ENCODE data around the gene USP32. TPM values are rescaled to one million over a fixed set of nuclear protein-coding genes. Genes with fewer than 3 reads are reported as not detected.
A peak's percentile ranks its signal among the peaks of the same experiment; 100 is the strongest.

Gene USP32
- total RNA-seq, 8 experiments from 2014 or later: 29.3 to 187 (median 32.1) TPM

- in situ Hi-C loops (cut with MboI; ENCODE audit: low pct_unique_long_range_greater_than_20kb in 2 of 9, low sequenced_read_pairs in 9 of 9, unreplicated experiment in 9 of 9): no loop called here
- Histone ChIP-seq H3K4me1 (replicated peaks in 1 of 2) (peaks cover 31 to 35% of the 10 kb centered on the region in 2 donors), H3K4me3 (no peak overlapping the region), H3K27ac (no peak overlapping the region)
- ATAC-seq (replicated peaks in 6 of 8): peak in 4 of 8 experiments; percentile 36 to 68 (median 41)
- WGBS, 10 experiments: 45 to 83% (median 64%) methylated on average over 1 to 9 of the region's 14 CpGs; no CpG with 5 or more reads in 4 of the 10 experiments
Measured at GRCh38 chr17:60154616-60155426, 237.1 kb downstream of the USP32 start.

- H3K4me3 ChIP-seq: no peak overlapping the region
- no peak overlapping the region for H3K27ac ChIP-seq
- in situ Hi-C loops (cut with MboI; ENCODE audit: low pct_unique_long_range_greater_than_20kb in 2 of 9, low sequenced_read_pairs in 9 of 9, unreplicated experiment in 9 of 9): no loop called here
- 0 to 72% (median 46%) methylated on average over 1 to 5 of the region's 12 CpGs; no CpG with 5 or more reads in 4 of the 10 experiments for WGBS, 10 experiments
- ATAC-seq (replicated peaks in 6 of 8): no peak
- H3K4me1 ChIP-seq (replicated peaks in 1 of 2): peaks cover 33 to 34% of the 10 kb centered on the region in 2 donors
Measured at GRCh38 chr17:60153606-60154390, 238.1 kb downstream of the USP32 start.

GRCh38 chr17:60151355-60151754, 240.6 kb downstream of the USP32 start:
- in situ Hi-C loops (cut with MboI; ENCODE audit: low pct_unique_long_range_greater_than_20kb in 2 of 9, low sequenced_read_pairs in 9 of 9, unreplicated experiment in 9 of 9): no loop called here
- Histone ChIP-seq H3K27ac (no peak overlapping the region), H3K4me3 (no peak overlapping the region), H3K4me1 (replicated peaks in 1 of 2) (peaks cover 30 to 36% of the 10 kb centered on the region in 2 donors)
- 0 to 40% (median 30%) methylated on average over 1 to 5 of the region's 5 CpGs; no CpG with 5 or more reads in 5 of the 10 experiments for WGBS, 10 experiments
- no peak for ATAC-seq (replicated peaks in 6 of 8)

GRCh38 chr17:60149691-60150582, 242.0 kb downstream of the USP32 start, which contains the start of gene CA4:
Gene CA4, plus strand, starts transcription at chr17:60149973. Its CDS starts 62 bp downstream, at chr17:60150035.
- Histone ChIP-seq H3K27ac (no peak within 1 kb of the TSS), H3K4me3 (peak within 1 kb of the TSS; percentile 14 to 35 (median 22)), H3K4me1 (replicated peaks in 1 of 2) (peaks cover 23 to 38% of the 10 kb centered on the region in 2 donors)
- peak in 7 of 8 experiments; percentile 29 to 85 (median 71) for ATAC-seq (replicated peaks in 6 of 8)
- in situ Hi-C loops (cut with MboI; ENCODE audit: low pct_unique_long_range_greater_than_20kb in 2 of 9, low sequenced_read_pairs in 9 of 9, unreplicated experiment in 9 of 9): loop anchor here in 5 of 9 experiments (25.0 kb wide), 1 partner anchor 287 kb away; no protein-coding TSS in a partner anchor
- WGBS, 10 experiments: 0 to 17% methylated on average over 1 to 6 of the region's 81 CpGs; no CpG with 5 or more reads in 8 of the 10 experiments

DNA sequence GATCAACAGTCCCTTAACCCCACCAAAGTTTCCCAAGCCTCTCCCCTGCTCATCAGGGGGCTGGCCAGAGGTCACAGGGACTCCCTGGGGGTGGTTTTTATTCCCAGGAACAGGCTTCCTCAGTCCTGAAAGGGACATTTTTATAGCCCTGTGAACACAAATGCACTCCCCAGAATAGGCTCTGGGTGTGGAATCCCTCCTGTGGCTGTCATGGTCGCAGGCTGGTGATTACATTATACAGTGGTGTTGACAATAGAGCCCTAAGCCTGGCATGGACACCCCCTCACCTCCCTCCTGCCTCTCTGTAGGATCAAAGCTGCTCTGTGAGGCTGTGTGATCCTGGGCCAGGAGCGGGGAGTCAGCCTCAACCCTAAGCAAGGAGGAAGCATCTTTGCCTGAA, 243.6 kb downstream of the USP32 start:
- Histone ChIP-seq H3K27ac (no peak overlapping the region), H3K4me1 (replicated peaks in 1 of 2) (peaks cover 16 to 32% of the 10 kb centered on the region in 2 donors), H3K4me3 (no peak overlapping the region)
- in situ Hi-C loops (cut with MboI; ENCODE audit: low pct_unique_long_range_greater_than_20kb in 2 of 9, low sequenced_read_pairs in 9 of 9, unreplicated experiment in 9 of 9): loop anchor here in 5 of 9 experiments (25.0 kb wide), 1 partner anchor 289 kb away; no protein-coding TSS in a partner anchor
- peak in 1 of 8 experiments; percentile 17 for ATAC-seq (replicated peaks in 6 of 8)
- 0 to 54% (median 0%) methylated on average over 1 to 2 of the region's 2 CpGs; no CpG with 5 or more reads in 6 of the 10 experiments for whole genome bisulfite sequencing, 10 experiments

- Histone ChIP-seq H3K27ac (no peak overlapping the region), H3K4me3 (no peak overlapping the region), H3K4me1 (replicated peaks in 1 of 2) (peaks cover 20 to 37% of the 10 kb centered on the region in 2 donors)
- 17 to 92% (median 65%) methylated on average over 1 to 6 of the region's 8 CpGs; no CpG with 5 or more reads in 1 of the 10 experiments for WGBS, 10 experiments
- no peak for ATAC-seq (replicated peaks in 6 of 8)
- in situ Hi-C loops (cut with MboI; ENCODE audit: low pct_unique_long_range_greater_than_20kb in 2 of 9, low sequenced_read_pairs in 9 of 9, unreplicated experiment in 9 of 9): loop anchor here in 5 of 9 experiments (25.0 kb wide), 1 partner anchor 290 kb away; no protein-coding TSS in a partner anchor
Measured at GRCh38 chr17:60147553-60148223, 244.2 kb downstream of the USP32 start.

DNA sequence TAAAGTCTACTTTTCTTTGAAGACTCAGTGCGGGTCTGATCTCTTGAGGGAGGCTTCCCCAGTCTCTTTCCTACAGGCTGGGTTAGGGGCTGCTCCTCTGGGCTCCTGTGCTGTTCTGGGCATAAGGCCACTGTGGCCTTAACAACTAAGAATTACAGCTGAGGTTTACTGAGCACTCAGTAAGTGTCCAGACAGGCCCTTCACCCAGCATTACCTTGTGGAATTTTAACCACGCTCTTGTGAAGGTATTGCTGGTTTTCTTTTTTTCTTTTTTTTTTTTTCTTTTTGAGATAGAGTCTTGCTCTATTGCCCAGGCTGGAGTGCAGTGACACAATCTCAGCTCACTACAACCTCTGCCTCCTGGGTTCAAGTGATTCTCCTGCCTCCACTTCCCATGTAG, 245.7 kb downstream of the USP32 start:
- ATAC-seq (replicated peaks in 6 of 8): no peak
- no peak overlapping the region for H3K4me3 ChIP-seq
- peaks cover 23 to 43% of the 10 kb centered on the region in 2 donors for H3K4me1 ChIP-seq (replicated peaks in 1 of 2)
- 57 to 100% (median 81%) methylated on average over 1 to 2 of the region's 2 CpGs; no CpG with 5 or more reads in 5 of the 10 experiments for WGBS, 10 experiments
- H3K27ac ChIP-seq: no peak overlapping the region
- in situ Hi-C loops (cut with MboI; ENCODE audit: low pct_unique_long_range_greater_than_20kb in 2 of 9, low sequenced_read_pairs in 9 of 9, unreplicated experiment in 9 of 9): loop anchor here in 5 of 9 experiments (25.0 kb wide), 1 partner anchor 291 kb away; no protein-coding TSS in a partner anchor

- H3K27ac ChIP-seq: no peak overlapping the region
- ATAC-seq (replicated peaks in 6 of 8): peak in 3 of 8 experiments; percentile 6 to 13 (median 8)
- peaks cover 18 to 39% of the 10 kb centered on the region in 2 donors for H3K4me1 ChIP-seq (replicated peaks in 1 of 2)
- in situ Hi-C loops (cut with MboI; ENCODE audit: low pct_unique_long_range_greater_than_20kb in 2 of 9, low sequenced_read_pairs in 9 of 9, unreplicated experiment in 9 of 9): loop anchor here in 5 of 9 experiments (25.0 kb wide), 1 partner anchor 292 kb away; no protein-coding TSS in a partner anchor
- no peak overlapping the region for H3K4me3 ChIP-seq
- WGBS, 10 experiments: 30 to 62% (median 50%) methylated on average over 1 to 9 of the region's 17 CpGs; no CpG with 5 or more reads in 4 of the 10 experiments
Measured at GRCh38 chr17:60145006-60145935, 246.7 kb downstream of the USP32 start.

DNA sequence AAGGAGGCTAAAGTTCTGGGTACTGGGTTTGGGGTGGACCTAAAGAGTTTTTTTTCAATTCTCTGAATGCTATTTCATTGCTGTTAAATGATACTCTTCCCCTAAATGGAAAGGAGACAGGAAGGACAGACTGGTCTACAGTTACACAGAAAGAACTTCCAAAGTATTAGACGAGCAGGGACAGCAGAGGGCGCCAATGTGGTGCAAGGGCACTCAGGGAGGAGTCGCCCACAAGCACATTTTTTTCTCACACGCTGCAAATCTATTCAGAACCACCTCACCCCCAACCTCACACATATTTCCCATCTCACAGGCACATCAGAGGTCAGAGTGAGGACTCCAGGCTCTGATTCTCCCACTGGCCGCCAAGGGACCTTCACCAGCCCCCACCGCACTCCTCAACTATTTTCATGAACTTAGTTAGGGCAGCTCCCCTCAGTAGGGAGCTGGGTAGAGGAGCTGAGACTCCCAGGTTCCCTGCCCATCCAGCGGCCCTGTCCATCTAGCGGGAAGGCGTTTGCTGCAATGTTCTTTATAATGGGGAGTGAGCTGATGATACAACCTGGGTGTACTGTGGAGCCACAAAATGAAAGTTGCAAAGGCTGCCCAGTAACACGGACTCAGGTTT, 248.9 kb downstream of the USP32 start:
- Histone ChIP-seq H3K4me1 (replicated peaks in 1 of 2) (peaks cover 14 to 25% of the 10 kb centered on the region in 2 donors), H3K27ac (peak overlapping the region in 1 of 2 donors; percentile 3), H3K4me3 (no peak overlapping the region)
- 0 to 29% (median 11%) methylated on average over 1 to 7 of the region's 10 CpGs; no CpG with 5 or more reads in 2 of the 10 experiments for WGBS, 10 experiments
- in situ Hi-C loops (cut with MboI; ENCODE audit: low pct_unique_long_range_greater_than_20kb in 2 of 9, low sequenced_read_pairs in 9 of 9, unreplicated experiment in 9 of 9): loop anchor here in 5 of 9 experiments (25.0 kb wide), 1 partner anchor 294 kb away; no protein-coding TSS in a partner anchor
- ATAC-seq (replicated peaks in 6 of 8): peak; percentile 60 to 83 (median 69)
